CD4-positive, alpha-beta T cell (primary cell): Measurements from ENCODE around the gene FXYD4. TPM values are rescaled to one million over a fixed set of nuclear protein-coding genes. Genes with fewer than 3 reads are reported as not detected.
A peak's percentile ranks its signal among the peaks of the same experiment; 100 is the strongest.

Experiments
- ATAC-seq: fragments of 200-7000 bp; cut with Tn5 transposase; one replicate; pipeline ENCODE4 v1.10.0; 2022; ENCODE audit warnings: mild to moderate bottlenecking; ENCODE audit not compliant: poor library complexity
- CTCF ChIA-PET: fragments of 350-600 bp; sonication (Branson Sonifier 250); formaldehyde crosslinking; loops from one replicate; lab custom pipeline; 2021; ENCODE audit warnings: antibody characterized with exemption, inconsistent platforms; lab: Charles Lee
- POLR2A ChIA-PET: fragments of 350-600 bp; sonication (Branson Sonifier 250); formaldehyde crosslinking; loops from one replicate; lab custom pipeline; 2021; ENCODE audit warnings: antibody characterized with exemption, inconsistent platforms; lab: Charles Lee
- DNase-seq, 14 experiments: peaks; one replicate each; pipeline ENCODE4 v3.0.0-alpha.2; 2013 to 2020; ENCODE audit warnings: mixed read lengths in 2 of 14
- H3K27ac ChIP-seq, 2 donors: one replicate each; pipeline versions ENCODE4 v1.5.1 to v1.7.0; 2013; ENCODE audit warnings: low read length in 2 of 2, low read depth in 1 of 2, mild to moderate bottlenecking in 1 of 2
- H3K27me3 ChIP-seq, 2 experiments: 1 replicate in 1 of 2; 2 replicates in 1 of 2; pipeline versions ENCODE4 v1.6.1 to v1.7.0; 2013; ENCODE audit warnings: low read length in 2 of 2, control low read depth in 1 of 2, mild to moderate bottlenecking in 1 of 2, moderate library complexity in 1 of 2; ENCODE audit not compliant: insufficient read depth in 2 of 2, control insufficient read depth in 1 of 2
- H3K36me3 ChIP-seq: one replicate; pipeline ENCODE4 v1.6.1; 2013; ENCODE audit warnings: low read length, control low read depth; ENCODE audit not compliant: insufficient read depth
- H3K4me1 ChIP-seq: one replicate; pipeline ENCODE4 v1.6.1; 2013; ENCODE audit warnings: low read length, control low read depth; ENCODE audit not compliant: insufficient read depth
- H3K4me3 ChIP-seq: one replicate; pipeline ENCODE4 v1.5.1; 2013; ENCODE audit warnings: mild to moderate bottlenecking, low read length, moderate library complexity
- H3K9me3 ChIP-seq, 2 experiments: 1 replicate in 1 of 2; 2 replicates in 1 of 2; pipeline versions ENCODE4 v1.6.1 to v1.7.0; 2013; ENCODE audit warnings: low read length in 2 of 2, mild to moderate bottlenecking in 2 of 2, control low read depth in 1 of 2, moderate library complexity in 1 of 2; ENCODE audit not compliant: control insufficient read depth in 1 of 2, insufficient read depth in 1 of 2
- H3K27ac Mint-ChIP-seq: one replicate; pipeline ENCODE4 v1.8.0; 2020; ENCODE audit warnings: mixed read lengths
- H3K27me3 Mint-ChIP-seq: one replicate; pipeline ENCODE4 v1.8.0; 2021; ENCODE audit warnings: mixed read lengths
- H3K36me3 Mint-ChIP-seq: one replicate; pipeline ENCODE4 v1.8.0; 2021; ENCODE audit warnings: low read depth, mixed read lengths
- H3K4me1 Mint-ChIP-seq: one replicate; pipeline ENCODE4 v1.8.0; 2021; ENCODE audit warnings: low read depth, mixed read lengths
- H3K4me3 Mint-ChIP-seq: one replicate; pipeline ENCODE4 v1.8.0; 2020; ENCODE audit warnings: mild to moderate bottlenecking, mixed read lengths
- H3K9me3 Mint-ChIP-seq: one replicate; pipeline ENCODE4 v1.8.0; 2020; ENCODE audit warnings: mixed read lengths
- intact Hi-C, 2 experiments: fragments of 100-400 bp; cut with DNase I in 1 of 2; cut with micrococcal nuclease in 1 of 2; formaldehyde crosslinking; loops; one replicate each; pipeline versions ENCODE4 v1.15.1 to v1.9.0; 2023 to 2025; cut with DNase I, micrococcal nuclease
- total RNA-seq, 174 experiments: library from RNA in 2 of 174; stranded (reverse) in 2 of 174; gene quantifications; one replicate each; pipeline ENCODE4 v1.2.3 and lab custom pipeline; 2021 to 2026
- TF ChIP-seq, protein P1 (sequence below): fragments of 200-600 bp; IDR thresholded peaks from one replicate; pipeline ENCODE4 v1.8.0; 2022; ENCODE audit warnings: antibody characterized with exemption, mild to moderate bottlenecking

The FXYD4 gene
- total RNA-seq, 2 experiments from 2014 or later, result not detected

DNA sequence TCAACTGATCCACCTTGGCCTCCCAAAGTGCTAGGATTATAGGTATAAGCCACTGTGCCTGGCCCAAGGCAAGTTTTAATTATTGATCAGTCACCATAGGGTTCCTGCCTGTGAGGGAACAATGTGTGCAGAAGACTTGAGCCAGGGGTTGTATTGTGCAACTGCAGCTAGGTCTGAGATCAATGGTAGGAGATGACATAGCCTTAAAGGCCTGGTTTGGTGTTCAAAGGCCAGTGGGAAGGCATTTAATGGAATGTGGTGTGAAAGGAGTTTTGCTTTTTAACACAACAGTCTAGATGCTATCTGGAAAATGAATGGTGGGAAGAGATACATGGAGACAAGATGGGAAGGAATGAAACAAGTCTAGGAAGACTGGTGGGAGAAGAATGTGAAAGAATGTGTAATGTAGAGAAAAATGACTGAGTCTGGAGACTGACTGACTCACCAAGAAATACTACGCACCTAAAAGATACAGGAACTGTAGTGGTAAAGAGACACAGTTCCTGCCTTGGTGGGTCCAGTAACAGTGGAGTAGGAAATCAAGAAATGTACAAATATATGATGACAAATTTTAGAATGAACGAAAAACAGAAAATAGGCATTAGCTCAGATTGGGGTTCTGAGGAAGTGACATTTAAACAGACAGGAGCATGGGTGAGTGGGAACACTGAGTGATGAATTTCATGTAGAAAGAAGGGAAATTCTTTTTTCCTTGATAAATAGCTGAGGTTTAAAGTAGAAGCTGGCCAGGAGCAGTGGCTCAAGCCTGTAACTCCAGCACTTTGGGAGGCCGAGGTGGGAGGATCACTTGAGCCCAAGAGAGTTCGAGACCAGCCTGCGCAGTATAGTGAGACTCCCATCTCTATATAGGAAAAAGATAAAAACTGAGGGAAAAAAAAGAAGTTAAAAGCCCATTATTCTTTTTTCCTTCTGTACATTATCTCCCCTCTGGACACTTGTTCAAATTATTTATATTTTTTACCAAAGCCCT is 28.2 kb downstream of the FXYD4 start:
- peak overlapping the region; percentile 92 to 94 for H3K27ac ChIP-seq
- ATAC-seq (peak; percentile 51), DNase-seq (peak in 3 of 14 experiments; percentile 22 to 55 (median 46))
- TF ChIP-seq, protein P1, sequence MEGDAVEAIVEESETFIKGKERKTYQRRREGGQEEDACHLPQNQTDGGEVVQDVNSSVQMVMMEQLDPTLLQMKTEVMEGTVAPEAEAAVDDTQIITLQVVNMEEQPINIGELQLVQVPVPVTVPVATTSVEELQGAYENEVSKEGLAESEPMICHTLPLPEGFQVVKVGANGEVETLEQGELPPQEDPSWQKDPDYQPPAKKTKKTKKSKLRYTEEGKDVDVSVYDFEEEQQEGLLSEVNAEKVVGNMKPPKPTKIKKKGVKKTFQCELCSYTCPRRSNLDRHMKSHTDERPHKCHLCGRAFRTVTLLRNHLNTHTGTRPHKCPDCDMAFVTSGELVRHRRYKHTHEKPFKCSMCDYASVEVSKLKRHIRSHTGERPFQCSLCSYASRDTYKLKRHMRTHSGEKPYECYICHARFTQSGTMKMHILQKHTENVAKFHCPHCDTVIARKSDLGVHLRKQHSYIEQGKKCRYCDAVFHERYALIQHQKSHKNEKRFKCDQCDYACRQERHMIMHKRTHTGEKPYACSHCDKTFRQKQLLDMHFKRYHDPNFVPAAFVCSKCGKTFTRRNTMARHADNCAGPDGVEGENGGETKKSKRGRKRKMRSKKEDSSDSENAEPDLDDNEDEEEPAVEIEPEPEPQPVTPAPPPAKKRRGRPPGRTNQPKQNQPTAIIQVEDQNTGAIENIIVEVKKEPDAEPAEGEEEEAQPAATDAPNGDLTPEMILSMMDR, result no peak
- ChIA-PET CTCF (no interaction called here), POLR2A (interaction anchor here (1.4 to 4.8 kb wide), 5 partner anchors 7 to 37 kb away, joined by 4 to 54 read pairs (median 5); partner anchors contain the start of genes HNRNPF and ZNF487)
- H3K4me3 ChIP-seq, result peak overlapping the region; percentile 3
- peaks cover 40% of the 10 kb centered on the region for H3K36me3 ChIP-seq
- intact Hi-C loops, result loop anchor here (5.0 to 10.0 kb wide), 3 partner anchors 37 to 175 kb away; partner anchors contain the start of genes ZNF239 (in 1 of the 2) and ZNF487 (in 1 of the 2)
- Mint-ChIP-seq H3K9me3 (no peaks in the 10 kb centered on the region), H3K4me1 (peaks cover 88% of the 10 kb centered on the region), H3K27ac (peak overlapping the region; percentile 93), H3K36me3 (peaks cover 82% of the 10 kb centered on the region), H3K4me3 (peak overlapping the region; percentile 84), H3K27me3 (no peaks in the 10 kb centered on the region)
- H3K9me3 ChIP-seq, result no peaks in the 10 kb centered on the region
- no peaks in the 10 kb centered on the region for H3K27me3 ChIP-seq
- peaks cover 81% of the 10 kb centered on the region for H3K4me1 ChIP-seq

GRCh38 chr10:43401627-43402026 is 30.2 kb downstream of the FXYD4 start:
- CTCF ChIA-PET, result no interaction called here
- H3K9me3 Mint-ChIP-seq, result no peaks in the 10 kb centered on the region
- Histone ChIP-seq H3K36me3 (peaks cover 25% of the 10 kb centered on the region), H3K27ac (peak overlapping the region in 1 of 2 donors; percentile 7), H3K4me3 (no peak overlapping the region), H3K4me1 (peaks cover 75% of the 10 kb centered on the region), H3K9me3 (no peaks in the 10 kb centered on the region), H3K27me3 (no peaks in the 10 kb centered on the region)
- H3K27ac Mint-ChIP-seq, result peak overlapping the region; percentile 93
- POLR2A ChIA-PET, result interaction anchor here (0.5 to 1.5 kb wide), 2 partner anchors 35 to 43 kb away, joined by 3 to 5 read pairs; partner anchors contain the start of gene ZNF487
- ATAC-seq (no peak), DNase-seq (no peak)
- no peaks in the 10 kb centered on the region for H3K27me3 Mint-ChIP-seq
- H3K4me3 Mint-ChIP-seq, result peak overlapping the region; percentile 79
- peaks cover 76% of the 10 kb centered on the region for H3K36me3 Mint-ChIP-seq
- H3K4me1 Mint-ChIP-seq, result peaks cover 86% of the 10 kb centered on the region
- intact Hi-C loops, result no loop called here
- TF ChIP-seq, protein P1, result no peak

DNA sequence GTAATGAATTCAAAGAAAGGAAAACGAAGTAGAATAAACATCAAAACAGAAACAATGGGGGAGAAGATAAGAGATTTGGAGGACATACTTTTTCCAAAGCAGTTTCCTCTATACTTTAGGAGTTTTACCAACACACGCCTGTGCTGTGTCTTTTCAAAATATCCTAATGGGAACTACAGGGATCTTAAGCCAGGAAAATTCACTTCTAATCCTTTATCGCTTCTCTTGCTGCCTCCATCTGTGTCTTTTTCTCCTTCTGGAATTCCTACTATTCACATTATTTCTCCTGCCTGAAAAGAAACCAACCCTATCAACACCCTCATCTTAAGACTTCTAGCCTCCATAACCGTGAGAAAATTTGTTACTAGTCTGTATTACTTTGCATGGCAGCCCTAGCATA is 30.7 kb downstream of the FXYD4 start:
- no peaks in the 10 kb centered on the region for H3K9me3 ChIP-seq
- DNase-seq (no peak), ATAC-seq (no peak)
- Mint-ChIP-seq H3K27ac (peak overlapping the region; percentile 93), H3K27me3 (no peaks in the 10 kb centered on the region), H3K4me3 (peak overlapping the region; percentile 79), H3K9me3 (no peaks in the 10 kb centered on the region), H3K4me1 (peaks cover 84% of the 10 kb centered on the region), H3K36me3 (peaks cover 76% of the 10 kb centered on the region)
- intact Hi-C loops, result no loop called here
- no peaks in the 10 kb centered on the region for H3K27me3 ChIP-seq
- H3K36me3 ChIP-seq, result peaks cover 25% of the 10 kb centered on the region
- H3K4me3 ChIP-seq, result peak overlapping the region; percentile 10
- CTCF ChIA-PET, result no interaction called here
- peak overlapping the region in 1 of 2 donors; percentile 7 for H3K27ac ChIP-seq
- H3K4me1 ChIP-seq, result peaks cover 74% of the 10 kb centered on the region
- TF ChIP-seq, protein P1, result no peak
- POLR2A ChIA-PET, result no interaction called here
